Omental fat pad (tissue), 4 donors: ENCODE results near the gene DCP2. TPM values are rescaled to one million over a fixed set of nuclear protein-coding genes. Genes with fewer than 3 reads are reported as not detected.

Experiments
- ATAC-seq: fragments of 150-250 bp; one replicate; pipeline ENCODE4 v1.9.1; 2016; ENCODE audit warnings: mild to moderate bottlenecking, moderate library complexity; ENCODE audit not compliant: low FRiP score
- DNase-seq: peaks from one replicate; pipeline ENCODE4 v3.0.0-alpha.2; 2019; ENCODE audit warnings: low spot score
- total RNA-seq, 4 donors: library from RNA; depleted of rRNA; stranded (reverse); fragments of >200 nt; gene quantifications; one replicate each; pipeline ENCODE4 v1.1.0, GENCODE V29; 2016
- TF ChIP-seq, protein P1 (sequence below), 3 donors: fragments of 450-650 bp; IDR thresholded peaks; one replicate each; pipeline ENCODE4 v1.5.1; 2016 to 2017; ENCODE audit warnings: antibody characterized with exemption in 3 of 3, mild to moderate bottlenecking in 3 of 3, moderate library complexity in 2 of 3

Gene DCP2
- total RNA-seq, 4 donors from 2014 or later, result 22.2 to 53.4 (median 25.9) TPM

DNA sequence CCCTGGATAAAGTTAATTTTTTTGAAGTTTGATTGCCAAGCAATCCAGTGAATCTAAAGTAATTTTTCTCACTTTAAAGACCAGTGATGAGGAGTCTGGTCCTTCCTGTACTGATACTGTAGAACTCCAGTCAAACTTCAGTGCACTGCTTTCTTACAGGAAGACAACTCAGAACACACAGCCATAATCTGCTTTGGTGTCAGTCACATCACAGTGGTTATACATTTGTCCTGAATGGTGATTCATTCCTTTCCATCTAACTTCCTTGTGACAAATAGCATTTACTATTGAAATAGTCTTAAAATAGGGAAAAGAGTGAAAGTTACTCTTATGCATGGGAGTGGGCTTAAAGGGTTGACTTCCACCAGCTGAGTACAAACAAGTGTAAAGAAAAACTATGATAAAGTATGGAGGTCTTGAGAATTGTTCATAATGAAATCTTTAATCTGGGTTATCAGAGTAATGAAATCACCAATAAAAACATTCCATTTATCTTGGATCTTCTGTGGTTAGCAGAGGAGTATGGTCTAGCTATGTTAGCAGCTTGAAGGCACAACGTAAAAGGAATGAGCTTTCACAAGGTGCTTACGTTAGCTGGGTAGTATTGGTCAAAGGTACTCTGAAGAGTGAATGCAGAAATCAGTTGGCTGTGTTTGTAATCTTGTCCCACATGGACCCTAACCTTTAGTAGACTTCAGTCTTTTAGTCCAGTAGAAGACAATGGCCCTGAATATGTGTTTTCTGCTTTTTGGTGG, 41.5 kb downstream of the DCP2 start:
- TF ChIP-seq, protein P1, sequence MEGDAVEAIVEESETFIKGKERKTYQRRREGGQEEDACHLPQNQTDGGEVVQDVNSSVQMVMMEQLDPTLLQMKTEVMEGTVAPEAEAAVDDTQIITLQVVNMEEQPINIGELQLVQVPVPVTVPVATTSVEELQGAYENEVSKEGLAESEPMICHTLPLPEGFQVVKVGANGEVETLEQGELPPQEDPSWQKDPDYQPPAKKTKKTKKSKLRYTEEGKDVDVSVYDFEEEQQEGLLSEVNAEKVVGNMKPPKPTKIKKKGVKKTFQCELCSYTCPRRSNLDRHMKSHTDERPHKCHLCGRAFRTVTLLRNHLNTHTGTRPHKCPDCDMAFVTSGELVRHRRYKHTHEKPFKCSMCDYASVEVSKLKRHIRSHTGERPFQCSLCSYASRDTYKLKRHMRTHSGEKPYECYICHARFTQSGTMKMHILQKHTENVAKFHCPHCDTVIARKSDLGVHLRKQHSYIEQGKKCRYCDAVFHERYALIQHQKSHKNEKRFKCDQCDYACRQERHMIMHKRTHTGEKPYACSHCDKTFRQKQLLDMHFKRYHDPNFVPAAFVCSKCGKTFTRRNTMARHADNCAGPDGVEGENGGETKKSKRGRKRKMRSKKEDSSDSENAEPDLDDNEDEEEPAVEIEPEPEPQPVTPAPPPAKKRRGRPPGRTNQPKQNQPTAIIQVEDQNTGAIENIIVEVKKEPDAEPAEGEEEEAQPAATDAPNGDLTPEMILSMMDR (IDR thresholded peaks at IDR 0.05), result no peak
- no peak for ATAC-seq
- DNase-seq, result no peak

- TF ChIP-seq, protein P1 (IDR thresholded peaks at IDR 0.05), result no peak
- DNase-seq (no peak), ATAC-seq (no peak)
Observed at GRCh38 chr5:113020461-113021273, 44.1 kb downstream of the DCP2 start.

- TF ChIP-seq, protein P1 (IDR thresholded peaks at IDR 0.05), result no peak
- no peak for DNase-seq
- no peak for ATAC-seq
Observed at GRCh38 chr5:113022661-113023060, 46.1 kb downstream of the DCP2 start.

- TF ChIP-seq, protein P1 (IDR thresholded peaks at IDR 0.05), result no peak
- no peak for ATAC-seq
- no peak for DNase-seq
Observed at GRCh38 chr5:113024076-113024697, 47.6 kb downstream of the DCP2 start.

- ATAC-seq (no peak), DNase-seq (no peak)
- TF ChIP-seq, protein P1 (IDR thresholded peaks at IDR 0.05), result no peak
Observed at GRCh38 chr5:113025596-113025995, 49.0 kb downstream of the DCP2 start.

GRCh38 chr5:113026211-113026610, 49.6 kb downstream of the DCP2 start:
- TF ChIP-seq, protein P1 (IDR thresholded peaks at IDR 0.05), result no peak
- DNase-seq, result no peak
- no peak for ATAC-seq
